ENCODE measurements around the gene FAM131C.

Gene FAM131C

DNA sequence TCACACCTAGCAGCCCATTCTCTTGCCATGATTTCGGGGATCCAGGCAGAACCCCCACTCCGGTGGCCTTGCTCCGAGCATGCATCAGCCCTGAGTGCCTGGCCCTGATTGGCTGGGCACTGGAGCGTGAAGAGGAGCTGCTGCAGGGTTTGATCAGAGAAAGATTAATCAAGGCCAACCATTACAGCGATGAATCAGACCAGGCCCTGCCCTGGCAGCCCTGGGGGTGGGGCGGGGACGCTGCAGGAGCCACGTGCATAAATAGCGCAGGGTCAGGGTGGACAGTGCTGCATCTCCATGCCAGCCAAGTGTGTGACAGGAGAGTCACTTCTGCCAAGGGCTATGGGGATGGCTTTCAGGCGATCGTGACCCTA is 3.4 kb upstream of the FAM131C start:
- no peak for DNase-seq (ENCODE audit: low read depth)

DNA sequence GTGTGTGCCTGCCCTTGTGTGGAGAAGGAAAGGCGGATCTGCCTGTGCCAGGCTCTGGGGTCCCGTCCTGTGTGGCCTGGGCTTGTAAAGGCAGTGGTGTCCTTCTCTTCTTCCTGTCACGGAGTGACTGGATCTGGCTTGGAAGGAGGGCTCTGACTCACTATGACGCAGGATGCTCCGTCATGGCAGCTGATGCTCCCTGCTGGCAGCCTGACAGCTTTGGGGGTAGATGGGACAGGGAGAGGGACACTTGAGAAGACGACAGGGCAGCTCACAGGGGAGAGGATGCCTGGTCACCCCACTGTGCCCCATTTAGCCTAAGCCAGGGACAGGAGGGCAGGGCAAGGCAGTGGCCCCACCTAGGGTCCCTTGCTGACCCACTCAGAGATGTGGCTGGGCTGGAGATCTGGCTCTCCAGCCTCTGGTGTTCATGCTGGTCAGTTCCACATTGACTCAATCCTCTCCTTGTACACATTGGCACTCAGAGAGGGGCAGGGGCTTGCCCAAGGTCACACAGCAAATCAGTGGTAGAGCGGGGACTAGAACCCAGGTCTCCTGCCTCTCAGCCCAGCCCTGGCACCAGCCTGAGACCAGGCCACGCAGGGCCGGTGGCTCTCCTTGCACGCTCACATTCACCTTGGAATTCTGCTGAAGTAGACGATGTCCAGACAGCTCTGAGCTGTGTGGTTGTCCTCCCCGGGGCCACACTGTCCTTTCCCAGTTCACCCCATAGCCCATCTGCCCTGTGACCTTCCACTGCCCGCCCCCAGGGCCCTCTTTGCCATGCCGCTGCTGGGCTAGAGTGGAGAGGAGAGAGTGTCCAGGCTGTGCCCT is 2.8 kb upstream of the FAM131C start:
- peak; percentile 33 for DNase-seq (ENCODE audit: low read depth)

More for the DNA sequence above, 3.4 kb upstream of the FAM131C start:
- TF ChIP-seq MYC (IDR thresholded peaks at IDR 0.05; ENCODE audit: low read depth, low read length), result no peak
- no peak for TF ChIP-seq POLR2A (IDR thresholded peaks at IDR 0.05; ENCODE audit: extremely low read depth, insufficient read length)
- TF ChIP-seq CTCF (IDR thresholded peaks at IDR 0.05; ENCODE audit: low read depth, low read length), result no peak
- TF ChIP-seq, protein P1, sequence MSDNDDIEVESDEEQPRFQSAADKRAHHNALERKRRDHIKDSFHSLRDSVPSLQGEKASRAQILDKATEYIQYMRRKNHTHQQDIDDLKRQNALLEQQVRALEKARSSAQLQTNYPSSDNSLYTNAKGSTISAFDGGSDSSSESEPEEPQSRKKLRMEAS (IDR thresholded peaks at IDR 0.05; ENCODE audit: low read depth, low read length), result no peak
- H3K4me3 ChIP-seq (ENCODE audit: low read depth, low read length), result no peak overlapping the region

DNA sequence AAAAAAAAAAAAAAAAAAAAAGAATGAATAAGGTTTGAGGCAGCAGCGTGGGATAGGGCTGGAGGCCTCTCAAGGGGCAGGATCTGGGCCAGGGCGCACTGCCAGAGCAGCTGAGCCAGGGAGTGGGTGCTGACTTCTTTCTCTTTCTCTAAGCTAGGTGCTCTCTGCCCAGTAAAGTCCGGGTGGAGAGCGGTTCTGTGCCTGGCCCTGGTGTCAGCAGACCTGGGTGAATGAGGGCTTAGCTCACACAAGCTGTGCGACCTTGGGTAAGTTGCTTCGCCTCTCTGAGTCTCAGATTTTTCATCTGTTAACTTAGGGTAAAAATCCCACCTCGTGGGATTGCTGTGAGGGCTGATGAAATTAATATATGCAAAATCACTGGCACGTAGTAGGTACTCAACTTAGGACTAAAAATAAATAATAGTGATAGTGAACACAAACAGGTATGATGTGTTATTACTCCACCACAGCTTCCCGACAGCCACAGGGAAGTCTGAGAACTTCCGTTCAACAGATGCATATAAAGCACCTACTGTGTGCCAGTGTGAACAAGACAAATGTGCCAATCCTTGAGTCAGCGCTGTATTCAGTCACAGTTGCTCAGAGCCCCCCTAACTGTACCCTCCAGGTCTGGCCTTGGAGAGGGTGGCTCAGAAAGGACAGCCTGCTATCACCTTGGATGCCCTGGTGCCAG is 2.0 kb upstream of the FAM131C start:
- DNase-seq (ENCODE audit: low read depth), result no peak

More for the DNA sequence above, 2.8 kb upstream of the FAM131C start:
- H3K4me3 ChIP-seq (ENCODE audit: low read depth, low read length), result no peak overlapping the region
- TF ChIP-seq CTCF (IDR thresholded peaks at IDR 0.05; ENCODE audit: low read depth, low read length) (no peak), POLR2A (IDR thresholded peaks at IDR 0.05; ENCODE audit: extremely low read depth, insufficient read length) (no peak), MYC (IDR thresholded peaks at IDR 0.05; ENCODE audit: low read depth, low read length) (no peak)
- TF ChIP-seq, protein P1 (IDR thresholded peaks at IDR 0.05; ENCODE audit: low read depth, low read length), result no peak

GRCh38 chr1:16074217-16074616 is 766 bp upstream of the FAM131C start:
- no peak overlapping the region for H3K4me3 ChIP-seq (ENCODE audit: low read depth, low read length)
- DNase-seq (ENCODE audit: low read depth), result no peak
- TF ChIP-seq CTCF (IDR thresholded peaks at IDR 0.05; ENCODE audit: low read depth, low read length) (no peak), POLR2A (IDR thresholded peaks at IDR 0.05; ENCODE audit: extremely low read depth, insufficient read length) (no peak), MYC (IDR thresholded peaks at IDR 0.05; ENCODE audit: low read depth, low read length) (no peak)
- TF ChIP-seq, protein P1 (IDR thresholded peaks at IDR 0.05; ENCODE audit: low read depth, low read length), result no peak

More for the DNA sequence above, 2.0 kb upstream of the FAM131C start:
- TF ChIP-seq, protein P1 (IDR thresholded peaks at IDR 0.05; ENCODE audit: low read depth, low read length), result no peak
- no peak for TF ChIP-seq POLR2A (IDR thresholded peaks at IDR 0.05; ENCODE audit: extremely low read depth, insufficient read length)
- TF ChIP-seq CTCF (IDR thresholded peaks at IDR 0.05; ENCODE audit: low read depth, low read length), result no peak
- no peak for TF ChIP-seq MYC (IDR thresholded peaks at IDR 0.05; ENCODE audit: low read depth, low read length)
- no peak overlapping the region for H3K4me3 ChIP-seq (ENCODE audit: low read depth, low read length)

DNA sequence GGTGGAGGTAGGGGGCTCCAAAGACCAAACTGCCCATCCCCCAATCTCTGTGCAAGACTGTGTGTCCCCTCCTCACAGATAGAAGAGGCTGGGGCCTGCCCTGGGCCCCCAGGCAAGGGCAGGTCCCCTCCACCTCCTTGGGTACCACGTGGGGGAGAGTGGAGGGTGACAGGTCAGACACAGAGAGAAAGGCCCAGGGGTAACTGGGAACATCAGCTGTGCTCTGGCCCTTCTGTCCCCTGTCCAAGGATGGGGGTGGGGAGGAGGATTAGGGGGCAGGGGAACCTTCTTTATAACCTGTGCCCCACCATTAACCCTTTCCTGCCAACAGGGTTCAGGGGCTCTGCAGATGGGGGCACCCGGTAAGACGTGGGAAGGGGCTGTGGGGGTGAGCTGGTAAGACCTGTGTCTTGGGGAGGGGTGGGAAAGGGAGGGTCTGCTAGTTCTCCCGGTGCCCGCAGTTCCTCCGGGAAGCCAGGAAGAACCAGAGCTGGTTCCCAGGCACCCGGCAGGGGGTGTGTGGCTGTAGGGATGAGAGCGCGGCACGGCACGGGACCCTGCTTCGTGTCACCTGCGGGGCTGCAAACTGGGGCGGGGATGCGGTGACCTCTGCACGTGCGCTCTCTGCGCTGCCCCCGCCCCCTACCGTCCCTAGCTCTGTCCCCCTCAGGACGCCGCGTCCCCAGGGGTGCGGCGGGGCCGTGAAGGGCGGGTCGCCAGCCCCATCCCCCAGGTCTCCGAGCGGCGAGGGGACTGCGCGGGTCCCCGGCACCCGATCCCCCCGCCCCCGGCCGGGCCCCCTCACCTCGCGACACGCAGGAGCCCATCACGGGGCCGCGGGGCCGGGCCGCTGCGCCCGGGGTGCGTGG is 601 bp downstream of the FAM131C start:
- DNase-seq (ENCODE audit: low read depth), result no peak
- H3K4me3 ChIP-seq (ENCODE audit: low read depth, low read length), result no peak overlapping the region
- TF ChIP-seq, protein P1 (IDR thresholded peaks at IDR 0.05; ENCODE audit: low read depth, low read length), result no peak
- TF ChIP-seq MYC (IDR thresholded peaks at IDR 0.05; ENCODE audit: low read depth, low read length) (no peak), POLR2A (IDR thresholded peaks at IDR 0.05; ENCODE audit: extremely low read depth, insufficient read length) (no peak), CTCF (IDR thresholded peaks at IDR 0.05; ENCODE audit: low read depth, low read length) (no peak)

Measured in NB4 (cell line).